Testis (tissue), 2 donors: ENCODE measurements around the gene GPC4.

Experiments used
- CTCF ChIP-seq, 3 experiments: fragments of 450-650 bp in 2 of 3; fragments of 200-600 bp in 1 of 3; sonication (generic) in 1 of 3; IDR thresholded peaks; one replicate each; pipeline ENCODE4 v1.5.1; 2016 to 2019; ENCODE audit warnings: antibody characterized with exemption in 3 of 3, mild to moderate bottlenecking in 2 of 3, moderate library complexity in 1 of 3
- POLR2A ChIP-seq: fragments of 450-650 bp; IDR thresholded peaks from one replicate; pipeline ENCODE4 v1.6.1; 2017; ENCODE audit warnings: antibody characterized with exemption, mild to moderate bottlenecking, moderate library complexity

- TF ChIP-seq CTCF (IDR thresholded peaks at IDR 0.05), result no peak
- no peak for TF ChIP-seq POLR2A
These were observed 15.9 kb downstream of the GPC4 start for GRCh38 chrX:133399411-133399810.
